Body of pancreas (tissue), 4 donors: ENCODE data around the gene CGNL1. TPM values are rescaled to one million over a fixed set of nuclear protein-coding genes. Genes with fewer than 3 reads are reported as not detected.

Experiments used
- ATAC-seq: fragments of 150-250 bp; one replicate; pipeline ENCODE4 v1.9.1; 2016
- DNase-seq, 4 donors: peaks; one replicate each; pipeline ENCODE4 v3.0.0-alpha.2; 2019
- H3K27ac ChIP-seq, 4 donors: fragments of 200-600 bp; sonication (generic); 1 replicate in 3 of 4; 2 replicates in 1 of 4; pipeline versions ENCODE4 v1.5.1 to v1.6.1; 2016 to 2019; ENCODE audit warnings: mild to moderate bottlenecking in 1 of 4, mixed read lengths in 1 of 4, moderate library complexity in 1 of 4
- H3K27me3 ChIP-seq, 2 donors: fragments of 200-600 bp; sonication (generic); one replicate each; pipeline ENCODE4 v1.6.0; 2016; ENCODE audit warnings: mild to moderate bottlenecking in 1 of 2
- H3K36me3 ChIP-seq, 2 donors: fragments of 200-600 bp; sonication (generic); replicated peaks in 1 of 2; 2 replicates each; pipeline ENCODE4 v1.5.1; 2016; ENCODE audit warnings: low read depth in 2 of 2; ENCODE audit not compliant: insufficient read depth in 1 of 2
- H3K4me1 ChIP-seq: fragments of 200-600 bp; sonication (generic); one replicate; pipeline ENCODE4 v1.6.0; 2016
- H3K4me3 ChIP-seq, 2 donors: fragments of 200-600 bp; sonication (generic); 1 replicate in 1 of 2; 2 replicates in 1 of 2; pipeline ENCODE4 v1.5.1; 2016 to 2019
- H3K9me3 ChIP-seq, 3 donors: fragments of 200-600 bp; sonication (generic); 1 replicate in 2 of 3; 2 replicates in 1 of 3; pipeline ENCODE4 v1.5.1; 2016
- CTCF ChIP-seq, 7 experiments: fragments of 450-650 bp in 4 of 7; fragments of 200-600 bp in 3 of 7; sonication (generic) in 3 of 7; IDR thresholded peaks; one replicate each; pipeline ENCODE4 v1.5.1; 2016 to 2019; ENCODE audit warnings: antibody characterized with exemption in 7 of 7
- POLR2A ChIP-seq, 3 donors: fragments of 450-650 bp; IDR thresholded peaks; one replicate each; pipeline ENCODE4 v1.6.1; 2016; ENCODE audit warnings: antibody characterized with exemption in 3 of 3, mild to moderate bottlenecking in 2 of 3
- WGBS, 2 donors: methylation state at CpG; one replicate each; pipeline ENCODE4 v1.1.5; 2017; 5-methylcytosine and 5-hydroxymethylcytosine counted together
- intact Hi-C: fragments of 100-400 bp; cut with DNase I; formaldehyde crosslinking; loops from one replicate; pipeline ENCODE4 v1.15.1; 2023
- total RNA-seq, 2 donors: library from RNA; depleted of rRNA; stranded (reverse); fragments of >200 nt; gene quantifications; one replicate each; pipeline ENCODE4 v1.1.0, GENCODE V29; 2016

CGNL1 gene
- total RNA-seq, 2 donors from 2014 or later = 24.7 to 30.6 TPM

GRCh38 chr15:57382215-57382614 lies 5.9 kb downstream of the CGNL1 start:
- intact Hi-C loops = loop anchor here (10.0 kb wide), 1 partner anchor 63 kb away; no protein-coding TSS in a partner anchor
- ATAC-seq (peak; percentile 87), DNase-seq (peak; percentile 59 to 75 (median 68))
- H3K4me1 ChIP-seq = peaks cover 94% of the 10 kb centered on the region
- peak in 1 of 7 experiments; percentile 6 for TF ChIP-seq CTCF (IDR thresholded peaks at IDR 0.05)
- TF ChIP-seq POLR2A (IDR thresholded peaks at IDR 0.05) = peak in 2 of 3 donors; percentile 30 to 40
- H3K4me3 ChIP-seq = no peak overlapping the region
- H3K36me3 ChIP-seq = no peaks in the 10 kb centered on the region
- H3K9me3 ChIP-seq = no peaks in the 10 kb centered on the region
- 14 to 27% methylated on average over 7 of the region's 7 CpGs for WGBS, 2 donors
- H3K27ac ChIP-seq = peak overlapping the region; percentile 45 to 75 (median 70)
- no peaks in the 10 kb centered on the region for H3K27me3 ChIP-seq

- 14 to 17% methylated on average over 1 of the region's 1 CpG for whole genome bisulfite sequencing, 2 donors
- H3K27me3 ChIP-seq = no peaks in the 10 kb centered on the region
- TF ChIP-seq POLR2A (IDR thresholded peaks at IDR 0.05) = no peak
- no peak for TF ChIP-seq CTCF (IDR thresholded peaks at IDR 0.05)
- no peaks in the 10 kb centered on the region for H3K36me3 ChIP-seq
- no peak overlapping the region for H3K4me3 ChIP-seq
- H3K4me1 ChIP-seq = peaks cover 96% of the 10 kb centered on the region
- DNase-seq (no peak), ATAC-seq (no peak)
- peak overlapping the region; percentile 45 to 75 (median 70) for H3K27ac ChIP-seq
- no peaks in the 10 kb centered on the region for H3K9me3 ChIP-seq
- intact Hi-C loops = loop anchor here (10.0 kb wide), 1 partner anchor 62 kb away; no protein-coding TSS in a partner anchor
Measured at GRCh38 chr15:57382969-57383368, 6.7 kb downstream of the CGNL1 start.

- intact Hi-C loops = loop anchor here (10.0 kb wide), 1 partner anchor 61 kb away; no protein-coding TSS in a partner anchor
- TF ChIP-seq POLR2A (IDR thresholded peaks at IDR 0.05) = no peak
Measured at GRCh38 chr15:57384024-57384423, 7.7 kb downstream of the CGNL1 start.

GRCh38 chr15:57384816-57385215 lies 8.5 kb downstream of the CGNL1 start:
- intact Hi-C loops = loop anchor here (10.0 kb wide), 1 partner anchor 60 kb away; no protein-coding TSS in a partner anchor
- Histone ChIP-seq H3K27me3 (no peaks in the 10 kb centered on the region), H3K27ac (peak overlapping the region in 1 of 4 donors; percentile 14), H3K4me1 (peaks cover 90% of the 10 kb centered on the region), H3K4me3 (no peak overlapping the region), H3K9me3 (no peaks in the 10 kb centered on the region), H3K36me3 (no peaks in the 10 kb centered on the region)
- no peak for ATAC-seq
- no peak for DNase-seq
- 42 to 43% methylated on average over 2 of the region's 2 CpGs for WGBS, 2 donors
- TF ChIP-seq POLR2A (IDR thresholded peaks at IDR 0.05) (no peak), CTCF (IDR thresholded peaks at IDR 0.05) (no peak)

More at GRCh38 chr15:57384024-57384423, 7.7 kb downstream of the CGNL1 start:
- Histone ChIP-seq H3K36me3 (no peaks in the 10 kb centered on the region), H3K4me3 (no peak overlapping the region), H3K4me1 (peaks cover 97% of the 10 kb centered on the region), H3K9me3 (no peaks in the 10 kb centered on the region), H3K27ac (peak overlapping the region in 2 of 4 donors; percentile 4 to 66), H3K27me3 (no peaks in the 10 kb centered on the region)
- 49 to 60% methylated on average over 2 of the region's 2 CpGs for WGBS, 2 donors
- DNase-seq (peak in 3 of 4 donors; percentile 35 to 62 (median 58)), ATAC-seq (no peak)

GRCh38 chr15:57385923-57386390 lies 9.7 kb downstream of the CGNL1 start:
- no peak for ATAC-seq
- intact Hi-C loops = loop anchor here (10.0 kb wide), 1 partner anchor 59 kb away; no protein-coding TSS in a partner anchor
- no peak overlapping the region for H3K27ac ChIP-seq
- TF ChIP-seq POLR2A (IDR thresholded peaks at IDR 0.05) = no peak
- TF ChIP-seq CTCF (IDR thresholded peaks at IDR 0.05) = no peak
- H3K9me3 ChIP-seq = no peaks in the 10 kb centered on the region
- peaks cover 86% of the 10 kb centered on the region for H3K4me1 ChIP-seq
- WGBS, 2 donors = 75 to 81% methylated on average over 7 of the region's 7 CpGs
- no peaks in the 10 kb centered on the region for H3K36me3 ChIP-seq
- no peak overlapping the region for H3K4me3 ChIP-seq
- no peaks in the 10 kb centered on the region for H3K27me3 ChIP-seq
- DNase-seq = no peak
